GM19395 (cell line): ENCODE results near the gene ACOXL.

Source experiments
- ATAC-seq: cut with Tn5 transposase; IDR thresholded peaks from one replicate; pipeline ENCODE4 v1.9.1; 2021; ENCODE audit warnings: mild to moderate bottlenecking, moderate library complexity; ENCODE audit not compliant: unreplicated experiment

ACOXL gene

GRCh38 chr2:110819711-110820110 lies 87.3 kb downstream of the ACOXL start:
- no peak for ATAC-seq

- no peak for ATAC-seq
These were observed 87.8 kb downstream of the ACOXL start for GRCh38 chr2:110820128-110820527.

- no peak for ATAC-seq
These were observed 90.8 kb downstream of the ACOXL start for GRCh38 chr2:110823165-110823564.

- no peak for ATAC-seq
These were observed 95.1 kb downstream of the ACOXL start for GRCh38 chr2:110827511-110827910.

- ATAC-seq: no peak
These were observed 96.0 kb downstream of the ACOXL start for GRCh38 chr2:110828330-110828729.

GRCh38 chr2:110829413-110830146 lies 97.2 kb downstream of the ACOXL start:
- ATAC-seq: no peak

GRCh38 chr2:110832740-110833139 lies 100.4 kb downstream of the ACOXL start:
- ATAC-seq: no peak

GRCh38 chr2:110834134-110834827 lies 101.9 kb downstream of the ACOXL start:
- no peak for ATAC-seq

GRCh38 chr2:110836671-110837070 lies 104.3 kb downstream of the ACOXL start:
- ATAC-seq: no peak

GRCh38 chr2:110837446-110838409 lies 105.4 kb downstream of the ACOXL start:
- no peak for ATAC-seq

- ATAC-seq: no peak
These were observed 106.4 kb downstream of the ACOXL start for GRCh38 chr2:110838657-110839384.

- no peak for ATAC-seq
These were observed 108.1 kb downstream of the ACOXL start for GRCh38 chr2:110840508-110840907.

- ATAC-seq: no peak
These were observed 109.7 kb downstream of the ACOXL start for GRCh38 chr2:110842048-110842447.

GRCh38 chr2:110843496-110843895 lies 111.1 kb downstream of the ACOXL start:
- ATAC-seq: no peak

GRCh38 chr2:110843959-110844510 lies 111.7 kb downstream of the ACOXL start:
- no peak for ATAC-seq

GRCh38 chr2:110847651-110848050 lies 115.3 kb downstream of the ACOXL start:
- ATAC-seq: no peak

- ATAC-seq: no peak
These were observed 115.7 kb downstream of the ACOXL start for GRCh38 chr2:110848071-110848470.

GRCh38 chr2:110848519-110849030 lies 116.2 kb downstream of the ACOXL start:
- ATAC-seq: no peak

GRCh38 chr2:110851531-110851930 lies 119.2 kb downstream of the ACOXL start:
- ATAC-seq: no peak

- no peak for ATAC-seq
These were observed 119.7 kb downstream of the ACOXL start for GRCh38 chr2:110852051-110852450.
